GM06990 (cell line): Measurements from ENCODE around the gene KRT81.

Experiments used
- DNase-seq: peaks from one replicate; pipeline ENCODE4 v3.0.0-alpha.2; 2011; ENCODE audit not compliant: insufficient read length; ENCODE audit errors: extremely low read depth
- H3K27me3 ChIP-seq: replicated peaks from 2 replicates; pipeline ENCODE4 v1.6.0; 2011; ENCODE audit warnings: low read length; ENCODE audit not compliant: control insufficient read depth, insufficient read depth
- H3K36me3 ChIP-seq: 2 replicates; pipeline ENCODE4 v1.5.1; 2011; ENCODE audit warnings: low read length; ENCODE audit not compliant: control insufficient read depth, insufficient read depth
- H3K4me3 ChIP-seq: replicated peaks from 2 replicates; pipeline ENCODE4 v1.5.1; 2011; ENCODE audit warnings: low read depth, mild to moderate bottlenecking, control low read depth, low read length
- TF ChIP-seq, protein P1 (sequence below): IDR thresholded peaks from 2 replicates; pipeline ENCODE4 v1.5.1; 2011; ENCODE audit warnings: low read length, control low read depth, mild to moderate bottlenecking, inconsistent platforms; ENCODE audit not compliant: insufficient read depth, poor library complexity, severe bottlenecking

Gene KRT81

DNA sequence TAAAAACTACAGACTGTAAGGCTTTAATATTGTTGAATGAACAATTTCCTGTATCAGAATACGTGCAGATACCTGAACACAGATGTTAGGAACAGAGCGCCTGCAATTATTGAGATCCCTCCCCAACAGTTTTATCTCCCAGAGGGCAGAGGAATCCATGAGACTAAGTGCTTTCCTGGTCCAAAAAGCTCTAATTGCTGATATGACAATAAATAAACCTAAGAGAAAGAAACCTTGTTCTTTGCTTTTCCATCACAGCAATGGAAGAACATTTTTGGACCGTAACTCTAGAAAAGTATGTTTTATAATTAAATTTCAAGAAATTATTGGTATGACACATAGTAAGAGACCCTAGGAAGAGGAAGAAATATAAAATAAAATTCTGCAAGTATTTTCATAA lies 42.9 kb upstream of the KRT81 start:
- Histone ChIP-seq H3K4me3 (no peak overlapping the region), H3K36me3 (no peaks in the 10 kb centered on the region), H3K27me3 (no peaks in the 10 kb centered on the region; the same call in 1 of the 2 replicates)
- DNase-seq = no peak
- TF ChIP-seq, protein P1, sequence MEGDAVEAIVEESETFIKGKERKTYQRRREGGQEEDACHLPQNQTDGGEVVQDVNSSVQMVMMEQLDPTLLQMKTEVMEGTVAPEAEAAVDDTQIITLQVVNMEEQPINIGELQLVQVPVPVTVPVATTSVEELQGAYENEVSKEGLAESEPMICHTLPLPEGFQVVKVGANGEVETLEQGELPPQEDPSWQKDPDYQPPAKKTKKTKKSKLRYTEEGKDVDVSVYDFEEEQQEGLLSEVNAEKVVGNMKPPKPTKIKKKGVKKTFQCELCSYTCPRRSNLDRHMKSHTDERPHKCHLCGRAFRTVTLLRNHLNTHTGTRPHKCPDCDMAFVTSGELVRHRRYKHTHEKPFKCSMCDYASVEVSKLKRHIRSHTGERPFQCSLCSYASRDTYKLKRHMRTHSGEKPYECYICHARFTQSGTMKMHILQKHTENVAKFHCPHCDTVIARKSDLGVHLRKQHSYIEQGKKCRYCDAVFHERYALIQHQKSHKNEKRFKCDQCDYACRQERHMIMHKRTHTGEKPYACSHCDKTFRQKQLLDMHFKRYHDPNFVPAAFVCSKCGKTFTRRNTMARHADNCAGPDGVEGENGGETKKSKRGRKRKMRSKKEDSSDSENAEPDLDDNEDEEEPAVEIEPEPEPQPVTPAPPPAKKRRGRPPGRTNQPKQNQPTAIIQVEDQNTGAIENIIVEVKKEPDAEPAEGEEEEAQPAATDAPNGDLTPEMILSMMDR = no peak

DNA sequence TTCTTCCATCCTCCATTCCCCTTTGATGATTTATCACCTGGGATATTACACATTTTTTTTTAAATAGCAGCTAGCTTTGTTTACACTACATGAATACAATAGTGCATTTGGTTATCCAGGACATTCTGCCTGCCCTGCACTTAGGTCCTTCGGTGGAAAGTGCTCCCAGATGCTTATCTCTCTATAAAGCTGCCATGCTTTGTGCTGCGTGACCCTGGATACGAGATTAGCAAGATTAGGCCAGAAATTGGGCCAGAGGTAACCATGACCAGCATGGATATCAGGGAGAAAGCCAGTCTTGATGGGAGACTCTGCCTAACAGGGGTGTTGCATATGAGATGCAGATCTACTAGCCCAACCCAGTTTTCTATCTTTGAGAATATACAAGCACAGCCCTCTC lies 42.0 kb upstream of the KRT81 start:
- H3K36me3 ChIP-seq = no peaks in the 10 kb centered on the region
- no peak overlapping the region for H3K4me3 ChIP-seq
- TF ChIP-seq, protein P1 = no peak
- H3K27me3 ChIP-seq = no peaks in the 10 kb centered on the region
- DNase-seq = no peak

DNA sequence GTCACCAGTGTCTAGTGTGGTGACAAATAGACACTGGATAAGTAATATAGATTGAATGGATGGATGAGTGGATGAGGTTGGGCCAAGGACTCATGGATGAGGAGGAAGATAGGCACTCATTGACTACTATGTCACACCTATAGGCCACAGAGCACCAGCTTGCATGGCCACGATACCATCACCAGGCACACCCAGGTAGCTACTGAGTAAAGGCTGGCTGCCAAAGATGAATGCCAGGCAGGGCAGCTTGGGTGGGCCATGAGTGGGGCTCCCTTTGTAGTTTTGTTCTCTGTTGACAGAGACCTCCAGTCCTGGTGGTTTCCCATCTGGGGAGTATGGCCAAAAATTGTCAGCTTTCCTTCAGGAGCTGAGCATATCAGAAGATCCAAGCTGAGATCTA lies 41.0 kb upstream of the KRT81 start:
- DNase-seq = no peak
- TF ChIP-seq, protein P1 = no peak
- Histone ChIP-seq H3K4me3 (no peak overlapping the region), H3K36me3 (no peaks in the 10 kb centered on the region), H3K27me3 (no peaks in the 10 kb centered on the region)

DNA sequence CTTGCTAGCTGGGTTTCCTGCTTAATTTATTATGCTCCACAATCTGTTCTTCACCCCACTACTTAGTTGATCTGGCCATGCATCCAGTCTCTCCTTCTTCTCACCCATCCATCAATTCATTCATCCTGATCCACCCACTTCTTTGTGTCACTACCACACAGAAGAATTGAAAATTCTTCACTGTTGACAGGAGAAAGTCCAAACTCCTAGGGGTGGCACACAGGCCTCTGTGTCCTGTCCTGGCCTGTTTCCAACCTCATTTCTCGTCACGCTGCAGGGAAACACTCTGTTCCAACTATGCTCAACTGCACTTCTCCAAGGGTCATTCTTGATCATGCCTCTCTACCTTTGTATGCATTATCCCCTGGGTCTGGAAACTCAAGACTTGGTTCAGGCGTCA lies 40.5 kb upstream of the KRT81 start:
- Histone ChIP-seq H3K4me3 (no peak overlapping the region), H3K27me3 (no peaks in the 10 kb centered on the region), H3K36me3 (no peaks in the 10 kb centered on the region)
- TF ChIP-seq, protein P1 = no peak
- DNase-seq = no peak

DNA sequence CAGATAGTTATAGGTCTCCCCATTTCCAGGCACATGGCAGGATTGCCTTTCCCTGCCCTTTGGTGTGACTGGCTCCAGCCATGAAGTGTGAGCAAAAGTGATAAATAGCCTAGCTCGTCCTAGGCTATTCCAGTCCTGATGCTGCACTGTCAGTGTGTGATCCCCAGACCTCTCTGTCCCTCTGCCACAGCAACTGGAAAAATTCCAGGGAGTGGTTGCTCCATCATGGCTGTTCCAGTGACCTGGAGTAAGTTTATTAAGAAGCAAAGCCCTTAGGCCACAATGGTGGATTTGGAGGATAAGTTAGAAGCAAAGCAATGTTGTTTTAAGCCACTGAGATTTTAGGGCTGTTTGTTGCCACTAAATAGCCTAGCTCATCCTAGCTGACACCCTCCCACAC lies 39.7 kb upstream of the KRT81 start:
- Histone ChIP-seq H3K36me3 (no peaks in the 10 kb centered on the region), H3K27me3 (no peaks in the 10 kb centered on the region), H3K4me3 (no peak overlapping the region)
- TF ChIP-seq, protein P1 = no peak
- DNase-seq = no peak

DNA sequence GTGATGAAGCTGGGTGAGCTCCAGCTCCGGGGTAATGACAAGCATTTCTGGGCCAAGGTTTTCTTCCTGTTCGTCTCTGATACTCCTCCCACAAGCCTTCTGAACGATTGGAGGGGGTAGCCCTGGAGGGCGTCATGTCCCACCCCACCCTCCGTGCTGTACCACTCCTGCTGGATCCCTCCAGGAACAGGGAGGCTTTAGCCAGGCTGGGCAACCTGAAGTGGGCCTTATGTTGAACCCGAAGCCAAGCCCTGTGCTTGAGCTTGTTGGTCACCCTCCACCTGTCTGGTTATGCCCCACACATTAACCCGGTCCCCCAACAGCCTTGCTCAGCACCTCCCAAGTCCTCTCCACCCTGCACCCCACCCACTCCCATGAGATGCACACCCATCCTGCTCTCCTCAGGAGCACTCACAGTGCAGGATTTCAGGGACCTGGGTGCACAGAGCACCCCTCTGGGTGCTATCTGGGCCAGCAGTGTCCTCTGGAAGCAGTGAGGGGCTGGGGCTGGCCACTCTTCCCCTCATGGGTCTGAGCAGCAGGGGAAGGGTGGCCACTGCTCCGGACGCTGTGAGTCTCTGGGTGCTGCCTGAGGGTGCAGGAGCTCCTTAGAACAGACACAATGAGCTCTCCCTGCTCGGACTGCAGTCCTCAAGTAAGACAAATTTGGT lies 36.6 kb upstream of the KRT81 start:
- TF ChIP-seq, protein P1 = no peak

More for the DNA sequence above, 36.6 kb upstream of the KRT81 start:
- no peaks in the 10 kb centered on the region for H3K27me3 ChIP-seq
- H3K36me3 ChIP-seq = no peaks in the 10 kb centered on the region
- no peak overlapping the region for H3K4me3 ChIP-seq
- no peak for DNase-seq
